AG04450 (cell line): Measurements from ENCODE around the gene CAPN7. TPM values are rescaled to one million over a fixed set of nuclear protein-coding genes. Genes with fewer than 3 reads are reported as not detected.

ENCODE experiments used
- CTCF ChIA-PET: fragments of 300-600, 350-600 bp; formaldehyde crosslinking; extraction: SDS; loops from one replicate; lab custom pipeline; 2022; ENCODE audit warnings: antibody characterized with exemption, inconsistent platforms; lab: Charles Lee
- POLR2A ChIA-PET: fragments of 350-600 bp; formaldehyde crosslinking; extraction: SDS; loops from one replicate; lab custom pipeline; 2021; ENCODE audit warnings: antibody characterized with exemption, inconsistent platforms; lab: Yijun Ruan, JAX
- DNase-seq: peaks from one replicate; pipeline ENCODE4 v3.0.0-alpha.2; 2011; ENCODE audit warnings: low read depth, low spot score
- H3K27ac ChIP-seq: one replicate; pipeline ENCODE4 v1.5.1; 2012; ENCODE audit warnings: low read depth, low read length, control low read depth
- H3K27me3 ChIP-seq: one replicate; pipeline ENCODE4 v1.6.0; 2012; ENCODE audit warnings: low read length; ENCODE audit not compliant: control insufficient read depth, insufficient read depth
- H3K4me3 ChIP-seq: 2 replicates; pipeline ENCODE4 v1.5.1; 2011; ENCODE audit warnings: mild to moderate bottlenecking, low read depth, low read length, control low read depth
- H3K9me3 ChIP-seq: 2 replicates; pipeline ENCODE4 v1.5.1; 2012; ENCODE audit warnings: low read length; ENCODE audit not compliant: control insufficient read depth, insufficient read depth
- polyA plus RNA-seq: library from polyadenylated mRNA; depleted of rRNA; stranded (reverse); fragments of >200 nt; gene quantifications from 2 replicates; pipeline ENCODE4 v1.2.3, GENCODE V29; 2011
- TF ChIP-seq, protein P1 (sequence below): IDR thresholded peaks from 2 replicates; pipeline ENCODE4 v1.5.1; 2011; ENCODE audit warnings: low read depth, low read length, control low read depth, inconsistent platforms

The CAPN7 gene
- polyA plus RNA-seq, 1 experiment = 29.0 TPM

DNA sequence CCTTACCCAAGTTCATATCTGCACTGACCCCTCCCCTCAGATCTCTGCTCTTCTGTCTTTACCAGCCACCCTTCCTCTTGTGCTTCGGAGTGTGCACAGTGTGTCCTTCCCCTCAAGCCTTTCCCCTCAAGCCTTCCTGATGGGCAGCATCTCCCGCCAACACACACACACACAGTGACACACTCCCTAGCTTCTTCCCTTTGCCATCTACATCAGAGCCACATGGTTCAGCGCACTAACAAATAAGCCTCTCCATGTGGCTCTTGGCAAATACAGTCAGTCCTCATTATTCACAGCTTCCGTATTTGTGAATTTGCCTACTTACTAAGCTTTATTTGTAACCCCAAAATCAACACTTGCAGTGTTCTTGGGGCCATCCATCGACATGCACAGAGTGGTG lies 88.9 kb downstream of the CAPN7 start:
- DNase-seq = no peak
- ChIA-PET POLR2A (no interaction called here), CTCF (interaction anchor here (1.3 to 1.9 kb wide), 2 partner anchors 8 to 27 kb away, joined by 4 to 8 read pairs; no protein-coding TSS in a partner anchor)
- H3K9me3 ChIP-seq = no peaks in the 10 kb centered on the region
- no peak overlapping the region for H3K4me3 ChIP-seq
- H3K27ac ChIP-seq = no peak overlapping the region
- no peaks in the 10 kb centered on the region for H3K27me3 ChIP-seq
- TF ChIP-seq, protein P1, sequence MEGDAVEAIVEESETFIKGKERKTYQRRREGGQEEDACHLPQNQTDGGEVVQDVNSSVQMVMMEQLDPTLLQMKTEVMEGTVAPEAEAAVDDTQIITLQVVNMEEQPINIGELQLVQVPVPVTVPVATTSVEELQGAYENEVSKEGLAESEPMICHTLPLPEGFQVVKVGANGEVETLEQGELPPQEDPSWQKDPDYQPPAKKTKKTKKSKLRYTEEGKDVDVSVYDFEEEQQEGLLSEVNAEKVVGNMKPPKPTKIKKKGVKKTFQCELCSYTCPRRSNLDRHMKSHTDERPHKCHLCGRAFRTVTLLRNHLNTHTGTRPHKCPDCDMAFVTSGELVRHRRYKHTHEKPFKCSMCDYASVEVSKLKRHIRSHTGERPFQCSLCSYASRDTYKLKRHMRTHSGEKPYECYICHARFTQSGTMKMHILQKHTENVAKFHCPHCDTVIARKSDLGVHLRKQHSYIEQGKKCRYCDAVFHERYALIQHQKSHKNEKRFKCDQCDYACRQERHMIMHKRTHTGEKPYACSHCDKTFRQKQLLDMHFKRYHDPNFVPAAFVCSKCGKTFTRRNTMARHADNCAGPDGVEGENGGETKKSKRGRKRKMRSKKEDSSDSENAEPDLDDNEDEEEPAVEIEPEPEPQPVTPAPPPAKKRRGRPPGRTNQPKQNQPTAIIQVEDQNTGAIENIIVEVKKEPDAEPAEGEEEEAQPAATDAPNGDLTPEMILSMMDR = no peak

DNA sequence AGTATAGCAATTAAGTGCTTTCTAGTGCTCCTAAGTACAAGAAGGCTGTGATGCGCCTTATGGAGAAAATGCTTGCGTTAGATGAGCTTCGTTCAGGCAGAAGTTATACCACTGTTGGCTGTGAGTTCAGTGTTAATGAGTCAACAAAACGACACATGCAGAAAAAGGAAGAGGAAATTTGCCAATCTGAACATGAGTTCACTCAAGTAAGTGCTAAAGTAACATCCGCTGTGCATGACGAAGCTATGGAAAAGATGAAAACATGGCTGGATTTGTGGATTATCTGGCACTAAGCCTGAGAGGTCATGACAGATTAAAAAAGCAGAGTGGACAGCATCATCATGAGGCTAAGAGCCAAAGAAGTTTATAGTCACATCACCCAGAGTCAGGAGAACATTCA lies 89.5 kb downstream of the CAPN7 start:
- Histone ChIP-seq H3K27me3 (no peaks in the 10 kb centered on the region), H3K9me3 (no peaks in the 10 kb centered on the region), H3K27ac (no peak overlapping the region), H3K4me3 (no peak overlapping the region)
- DNase-seq = no peak
- CTCF ChIA-PET = interaction anchor here (1.3 to 1.9 kb wide), 2 partner anchors 8 to 27 kb away, joined by 4 to 8 read pairs; no protein-coding TSS in a partner anchor
- POLR2A ChIA-PET = no interaction called here
- TF ChIP-seq, protein P1 = no peak

DNA sequence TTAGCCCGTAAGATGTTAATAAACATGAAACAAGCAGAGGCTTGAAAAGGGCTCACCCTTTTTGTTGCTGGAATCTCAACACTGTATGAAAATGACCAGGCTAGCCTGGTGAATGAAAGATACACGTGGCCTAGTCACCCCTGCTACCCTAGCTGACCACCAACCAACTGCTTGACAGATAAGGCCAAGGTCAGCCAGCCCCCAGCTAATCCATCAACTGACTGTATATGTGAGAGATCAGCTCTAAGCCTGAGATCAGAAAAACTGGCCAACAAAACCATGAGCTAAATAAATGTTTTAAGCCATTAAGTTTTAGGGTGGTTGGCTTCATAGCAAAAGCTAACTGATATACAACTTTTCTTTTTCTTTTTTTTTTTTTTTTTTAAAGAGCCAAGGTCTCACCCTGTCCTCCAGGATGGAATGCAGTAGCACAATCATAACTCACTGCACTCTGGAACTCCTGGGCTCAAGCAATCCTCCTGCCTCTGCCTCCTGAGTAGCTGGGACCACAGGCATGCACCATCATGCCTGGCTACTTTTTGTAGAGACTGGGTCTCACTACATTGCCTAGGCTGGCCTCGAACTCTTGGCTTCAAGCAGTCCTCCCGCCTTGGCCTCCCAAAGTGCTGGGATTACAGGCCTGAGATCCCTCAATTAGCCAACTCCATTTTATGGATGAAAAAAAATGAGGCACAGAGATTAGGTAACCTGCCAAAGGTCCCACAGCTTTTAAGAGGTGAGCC lies 91.7 kb downstream of the CAPN7 start:
- H3K9me3 ChIP-seq = no peaks in the 10 kb centered on the region
- H3K27ac ChIP-seq = no peak overlapping the region
- no peaks in the 10 kb centered on the region for H3K27me3 ChIP-seq
- no peak for DNase-seq
- H3K4me3 ChIP-seq = no peak overlapping the region
- TF ChIP-seq, protein P1 = no peak
- CTCF ChIA-PET = interaction anchor here (0.6 to 1.1 kb wide), 5 partner anchors 8 to 30 kb away, joined by 3 to 7 read pairs (median 3); no protein-coding TSS in a partner anchor
- POLR2A ChIA-PET = no interaction called here

DNA sequence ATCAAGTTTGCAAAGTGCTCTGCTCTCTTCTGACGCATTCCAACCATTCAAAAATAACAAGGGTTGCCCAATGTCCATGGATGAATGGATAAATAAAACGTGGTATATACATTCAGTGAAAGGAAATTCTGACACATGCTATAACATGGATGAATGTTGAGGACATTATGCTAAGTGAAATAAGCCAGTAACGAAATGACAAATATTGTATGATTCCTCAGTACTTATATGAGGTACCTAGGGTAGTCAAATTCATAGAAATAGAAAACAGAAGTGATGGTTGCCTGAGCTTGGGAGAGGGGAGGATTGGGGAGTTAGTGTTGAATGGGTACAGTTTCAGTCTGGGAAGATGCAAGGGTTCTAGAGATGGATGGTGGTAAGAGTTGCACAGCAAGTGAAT lies 92.5 kb downstream of the CAPN7 start:
- H3K4me3 ChIP-seq = no peak overlapping the region
- DNase-seq = no peak
- POLR2A ChIA-PET = no interaction called here
- H3K27me3 ChIP-seq = no peaks in the 10 kb centered on the region
- CTCF ChIA-PET = interaction anchor here (0.9 kb wide), 1 partner anchor 9 kb away, joined by 7 read pairs; no protein-coding TSS in a partner anchor
- TF ChIP-seq, protein P1 = no peak
- no peak overlapping the region for H3K27ac ChIP-seq
- H3K9me3 ChIP-seq = no peaks in the 10 kb centered on the region

DNA sequence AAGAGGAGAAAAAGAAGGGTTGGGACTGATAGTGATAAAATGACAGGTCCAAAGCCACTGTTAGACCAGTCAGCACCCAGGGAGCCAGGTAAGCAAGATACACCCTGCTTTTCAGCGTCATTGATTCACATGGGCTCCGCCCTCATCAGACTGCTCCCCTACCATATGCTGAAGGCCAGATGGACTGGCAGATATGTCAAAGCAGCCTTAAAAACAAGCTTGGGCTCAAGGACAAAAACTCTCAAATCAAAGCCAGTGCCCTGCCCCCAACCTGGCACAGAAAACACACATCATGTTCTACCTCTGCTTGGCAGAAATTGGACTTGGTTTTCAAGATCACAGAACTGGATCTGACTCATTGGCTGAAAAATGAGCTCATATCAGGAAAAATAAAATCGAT lies 93.0 kb downstream of the CAPN7 start:
- TF ChIP-seq, protein P1 = no peak
- CTCF ChIA-PET = no interaction called here
- Histone ChIP-seq H3K9me3 (no peaks in the 10 kb centered on the region), H3K27me3 (no peaks in the 10 kb centered on the region), H3K4me3 (no peak overlapping the region), H3K27ac (no peak overlapping the region)
- DNase-seq = no peak
- POLR2A ChIA-PET = interaction anchor here (0.6 kb wide), 1 partner anchor 12 kb away, joined by 4 read pairs; no protein-coding TSS in a partner anchor
